DMS53 treated with DMSO at 0.1 percent for 48 hours (cell line): ENCODE measurements around the gene ANKZF1.
A peak's percentile ranks its signal among the peaks of the same experiment; 100 is the strongest.

ENCODE experiments used
- DNase-seq: peaks from one replicate; lab custom pipeline; 2025; ENCODE audit not compliant: unreplicated experiment; lab: John Stamatoyannopoulos, UW

Gene ANKZF1

GRCh38 chr2:219225350-219225749 lies 4.3 kb upstream of the ANKZF1 start:
- DNase-seq, result no peak

GRCh38 chr2:219228041-219228910 lies 1.3 kb upstream of the ANKZF1 start:
- no peak for DNase-seq

- no peak for DNase-seq
These were observed 698 bp upstream of the ANKZF1 start for GRCh38 chr2:219228911-219229304.

GRCh38 chr2:219230059-219230540 lies 494 bp downstream of the ANKZF1 start:
- no peak for DNase-seq

- DNase-seq, result no peak
These were observed 4.7 kb downstream of the ANKZF1 start for GRCh38 chr2:219234331-219234730.

GRCh38 chr2:219243291-219243761 lies 13.7 kb downstream of the ANKZF1 start:
- no peak for DNase-seq

GRCh38 chr2:219244789-219245147 lies 15.2 kb downstream of the ANKZF1 start:
- no peak for DNase-seq

- peak; percentile 40 for DNase-seq
These were observed 15.7 kb downstream of the ANKZF1 start, which contains the start of the genes GLB1L and STK16 for GRCh38 chr2:219245148-219245898. Gene GLB1L (minus strand): TSS chr2:219245444. CDS start chr2:219243573, 1,871 bp downstream. Gene STK16 (plus strand): TSS chr2:219245479. CDS start chr2:219246000, 521 bp downstream.

- no peak for DNase-seq
These were observed 16.3 kb downstream of the ANKZF1 start for GRCh38 chr2:219245899-219246230.

GRCh38 chr2:219246559-219246958 lies 17.0 kb downstream of the ANKZF1 start:
- DNase-seq, result no peak

- DNase-seq, result no peak
These were observed 18.4 kb downstream of the ANKZF1 start for GRCh38 chr2:219247678-219248642.

- no peak for DNase-seq
These were observed 19.2 kb downstream of the ANKZF1 start for GRCh38 chr2:219248845-219249202.

GRCh38 chr2:219249203-219249980 lies 19.8 kb downstream of the ANKZF1 start:
- peak; percentile 95 for DNase-seq

- peak; percentile 9 for DNase-seq
These were observed 20.6 kb downstream of the ANKZF1 start for GRCh38 chr2:219250049-219250781.

- DNase-seq, result no peak
These were observed 22.1 kb downstream of the ANKZF1 start for GRCh38 chr2:219251656-219252055.

GRCh38 chr2:219252084-219252483 lies 22.5 kb downstream of the ANKZF1 start:
- no peak for DNase-seq

- DNase-seq, result no peak
These were observed 22.9 kb downstream of the ANKZF1 start for GRCh38 chr2:219252570-219252899.

GRCh38 chr2:219252900-219253752 lies 23.5 kb downstream of the ANKZF1 start, which contains the start of gene TUBA4B:
Gene TUBA4B (plus strand): TSS chr2:219253243. CDS start chr2:219253408, 165 bp downstream.
- DNase-seq, result peak; percentile 10
